ENCODE data around the gene ARID5B. TPM values are rescaled to one million over a fixed set of nuclear protein-coding genes. Genes with fewer than 3 reads are reported as not detected.

The ARID5B gene
- total RNA-seq, 1 experiment from 2014 or later, result 0.04 TPM

DNA sequence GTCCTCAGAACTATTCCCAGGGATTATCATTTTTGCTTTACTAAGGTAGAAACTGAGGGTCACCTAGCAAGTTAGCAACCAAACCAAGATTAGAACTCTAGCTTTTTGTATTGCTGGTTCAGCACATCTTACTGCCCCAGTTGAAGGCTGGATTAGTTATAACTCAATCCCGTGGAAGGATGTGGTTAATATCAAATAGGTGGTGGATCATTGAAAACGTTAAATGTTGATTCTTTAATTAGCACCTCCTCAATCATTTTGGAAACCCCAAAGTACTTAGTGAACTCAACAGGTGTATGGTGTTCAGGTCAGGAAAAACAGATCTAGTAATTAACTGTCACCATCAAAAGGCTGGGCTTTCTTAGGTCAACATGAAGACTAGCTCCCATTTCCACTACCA, 152.4 kb downstream of the ARID5B start:
- DNase-seq, result no peak
- no peak overlapping the region for H3K4me3 Mint-ChIP-seq
- no peaks in the 10 kb centered on the region; a peak in 1 of 7 replicates for H3K36me3 Mint-ChIP-seq (ENCODE audit: insufficient read depth in 1 of 3, low read depth in 3 of 3)
- H2BK20ac ChIP-seq (ENCODE audit: low read depth, low read length, poor library complexity, severe bottlenecking), result no peak overlapping the region
- no peak overlapping the region for H3T11ph ChIP-seq (ENCODE audit: low read length)
- H3K27me3 ChIP-seq (ENCODE audit: insufficient read depth, low read length), result no peaks in the 10 kb centered on the region
- H4K5ac ChIP-seq (ENCODE audit: insufficient read length, low read depth, low read length), result no peak overlapping the region
- no peaks in the 10 kb centered on the region for H3K79me1 ChIP-seq (ENCODE audit: insufficient read depth, low read depth, low read length, poor library complexity, severe bottlenecking)
- no peaks in the 10 kb centered on the region for H3K9me3 ChIP-seq (ENCODE audit: control insufficient read depth, low read depth, low read length)
- no peak overlapping the region for H4K91ac ChIP-seq (ENCODE audit: insufficient read length, low read depth, low read length)
- no peak overlapping the region for H2BK15ac ChIP-seq (ENCODE audit: low read depth, low read length)
- TF ChIP-seq, protein P1, sequence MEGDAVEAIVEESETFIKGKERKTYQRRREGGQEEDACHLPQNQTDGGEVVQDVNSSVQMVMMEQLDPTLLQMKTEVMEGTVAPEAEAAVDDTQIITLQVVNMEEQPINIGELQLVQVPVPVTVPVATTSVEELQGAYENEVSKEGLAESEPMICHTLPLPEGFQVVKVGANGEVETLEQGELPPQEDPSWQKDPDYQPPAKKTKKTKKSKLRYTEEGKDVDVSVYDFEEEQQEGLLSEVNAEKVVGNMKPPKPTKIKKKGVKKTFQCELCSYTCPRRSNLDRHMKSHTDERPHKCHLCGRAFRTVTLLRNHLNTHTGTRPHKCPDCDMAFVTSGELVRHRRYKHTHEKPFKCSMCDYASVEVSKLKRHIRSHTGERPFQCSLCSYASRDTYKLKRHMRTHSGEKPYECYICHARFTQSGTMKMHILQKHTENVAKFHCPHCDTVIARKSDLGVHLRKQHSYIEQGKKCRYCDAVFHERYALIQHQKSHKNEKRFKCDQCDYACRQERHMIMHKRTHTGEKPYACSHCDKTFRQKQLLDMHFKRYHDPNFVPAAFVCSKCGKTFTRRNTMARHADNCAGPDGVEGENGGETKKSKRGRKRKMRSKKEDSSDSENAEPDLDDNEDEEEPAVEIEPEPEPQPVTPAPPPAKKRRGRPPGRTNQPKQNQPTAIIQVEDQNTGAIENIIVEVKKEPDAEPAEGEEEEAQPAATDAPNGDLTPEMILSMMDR (conservative IDR thresholded peaks at IDR 0.05), result no peak
- H3K14ac ChIP-seq (ENCODE audit: insufficient read depth, low read length), result no peak overlapping the region
- H2BK12ac ChIP-seq (ENCODE audit: insufficient read length, low read depth, low read length), result no peak overlapping the region
- no peaks in the 10 kb centered on the region for H4K20me1 ChIP-seq (ENCODE audit: control insufficient read depth, insufficient read depth, insufficient read length)
- H2AK5ac ChIP-seq (ENCODE audit: insufficient read length, low read length), result no peak overlapping the region
- WGBS (ENCODE audit: extremely low coverage, insufficient read length, low lambda C conversion rate), result no CpG with 5 or more reads among the region's 2 CpGs
- H3K4me2 ChIP-seq (ENCODE audit: insufficient read depth, insufficient read length, low read length), result no peak overlapping the region
- no peak overlapping the region for H3K56ac ChIP-seq (ENCODE audit: insufficient read length, low read depth, low read length)
- peaks cover 4% of the 10 kb centered on the region for H3K23me2 ChIP-seq (ENCODE audit: insufficient read length, low read depth, low read length, poor library complexity, severe bottlenecking)
- no peak overlapping the region for H4K8ac ChIP-seq (replicated peaks; ENCODE audit: insufficient read length, low read depth, low read length)
- no peak overlapping the region for H3K4ac ChIP-seq (ENCODE audit: low read depth, low read length)
- no peak overlapping the region for H2BK120ac ChIP-seq (ENCODE audit: low read depth, low read length, poor library complexity, severe bottlenecking)
- no peak overlapping the region for H2BK5ac ChIP-seq (ENCODE audit: insufficient read length, low read length)
- H3K27ac Mint-ChIP-seq, result no peak overlapping the region
- peaks cover 16% of the 10 kb centered on the region for H3K27me3 Mint-ChIP-seq (ENCODE audit: low read depth)
- H3K18ac ChIP-seq (ENCODE audit: insufficient read length, low read depth, low read length), result no peak overlapping the region
- peaks cover 27 to 28% of the 10 kb centered on the region in 2 experiments for H3K4me1 Mint-ChIP-seq
- no peak overlapping the region for H2AFZ ChIP-seq (ENCODE audit: low read length)
- no peak overlapping the region for H3K27ac ChIP-seq (ENCODE audit: insufficient read length, low read depth, low read length)
- no peaks in the 10 kb centered on the region for H3K79me2 ChIP-seq (ENCODE audit: insufficient read depth, low read length)
- H3K9me3 Mint-ChIP-seq, result no peaks in the 10 kb centered on the region
- no peak overlapping the region for H3K23ac ChIP-seq (ENCODE audit: insufficient read length, low read depth, low read length)
- H3K4me1 ChIP-seq (ENCODE audit: insufficient read depth, low read length), result peaks cover 4% of the 10 kb centered on the region; the same call in 1 of the 2 replicates
- H3K9ac ChIP-seq (ENCODE audit: extremely low read depth, insufficient read length, low read length), result no peak overlapping the region
